Erythroblast (primary cell): ENCODE results near the gene FAM234A.

ENCODE experiments used
- GATA1 ChIP-seq: IDR thresholded peaks from 2 replicates; pipeline ENCODE4 v1.6.1; 2011; ENCODE audit warnings: low read depth, mild to moderate bottlenecking, control low read depth, low read length, moderate library complexity
- POLR2A ChIP-seq: IDR thresholded peaks from 2 replicates; pipeline ENCODE4 v1.6.1; 2011; ENCODE audit warnings: mild to moderate bottlenecking, low read length

GRCh38 chr16:290015-290680 lies 55.5 kb downstream of the FAM234A start:
- TF ChIP-seq POLR2A (no peak), GATA1 (no peak)
